ENCODE results near the gene NAALADL2.

Gene NAALADL2

GRCh38 chr3:175118382-175118941, 259.3 kb downstream of the NAALADL2 start:
- TF ChIP-seq EP300 (IDR thresholded peaks at IDR 0.05; ENCODE audit: borderline replicate concordance) (no peak), USF1 (IDR thresholded peaks at IDR 0.05) (no peak), EGR1 (IDR thresholded peaks at IDR 0.05) (no peak), CREB1 (IDR thresholded peaks at IDR 0.05; ENCODE audit: low read depth) (no peak), REST (IDR thresholded peaks at IDR 0.05; ENCODE audit: low read depth) (no peak), TAF1 (IDR thresholded peaks at IDR 0.05; ENCODE audit: low read depth) (no peak)

- TF ChIP-seq CEBPB (IDR thresholded peaks at IDR 0.05) (0 out of 2 replicates have a peak, but pooled peaks have one; percentile 48), FOXM1 (IDR thresholded peaks at IDR 0.05; ENCODE audit: borderline replicate concordance, low read depth) (no peak), USF1 (IDR thresholded peaks at IDR 0.05) (no peak), CREB1 (IDR thresholded peaks at IDR 0.05; ENCODE audit: low read depth) (no peak), NFIC (IDR thresholded peaks at IDR 0.05) (no peak), ZBTB7A (IDR thresholded peaks at IDR 0.05; ENCODE audit: low read depth) (no peak), RAD21 (IDR thresholded peaks at IDR 0.05; ENCODE audit: low read depth) (peak; percentile 60), REST (IDR thresholded peaks at IDR 0.05; ENCODE audit: low read depth) (no peak)
These were observed 262.1 kb downstream of the NAALADL2 start for GRCh38 chr3:175121225-175121624.

GRCh38 chr3:175127075-175127662, 268.0 kb downstream of the NAALADL2 start:
- TF ChIP-seq REST (IDR thresholded peaks at IDR 0.05; ENCODE audit: low read depth) = no peak
- no peak for TF ChIP-seq TCF12 (IDR thresholded peaks at IDR 0.05; ENCODE audit: low read depth)
- TF ChIP-seq USF1 (IDR thresholded peaks at IDR 0.05) = no peak
- TF ChIP-seq FOXM1 (IDR thresholded peaks at IDR 0.05; ENCODE audit: borderline replicate concordance, low read depth) = no peak
- TF ChIP-seq ZBTB7A (IDR thresholded peaks at IDR 0.05; ENCODE audit: low read depth) = no peak
- no peak for TF ChIP-seq TEAD4 (IDR thresholded peaks at IDR 0.05)
- TF ChIP-seq CREB1 (IDR thresholded peaks at IDR 0.05; ENCODE audit: low read depth) = no peak
- TF ChIP-seq NFIC (IDR thresholded peaks at IDR 0.05) = no peak

GRCh38 chr3:175129126-175129525, 270.0 kb downstream of the NAALADL2 start:
- no peak for TF ChIP-seq CEBPB (IDR thresholded peaks at IDR 0.05)
- TF ChIP-seq NFIC (IDR thresholded peaks at IDR 0.05) = no peak
- TF ChIP-seq TCF12 (IDR thresholded peaks at IDR 0.05; ENCODE audit: low read depth) = no peak
- TF ChIP-seq FOXM1 (IDR thresholded peaks at IDR 0.05; ENCODE audit: borderline replicate concordance, low read depth) = no peak
- TF ChIP-seq TAF1 (IDR thresholded peaks at IDR 0.05; ENCODE audit: low read depth) = no peak
- TF ChIP-seq EGR1 (IDR thresholded peaks at IDR 0.05) = no peak
- no peak for TF ChIP-seq TEAD4 (IDR thresholded peaks at IDR 0.05)
- no peak for TF ChIP-seq REST (IDR thresholded peaks at IDR 0.05; ENCODE audit: low read depth)
- no peak for TF ChIP-seq USF1 (IDR thresholded peaks at IDR 0.05)
- TF ChIP-seq CREB1 (IDR thresholded peaks at IDR 0.05; ENCODE audit: low read depth) = no peak
- no peak for TF ChIP-seq YY1 (IDR thresholded peaks at IDR 0.05; ENCODE audit: low read depth)
- TF ChIP-seq MAX (IDR thresholded peaks at IDR 0.05) = no peak
- no peak for TF ChIP-seq ZBTB7A (IDR thresholded peaks at IDR 0.05; ENCODE audit: low read depth)
- no peak for TF ChIP-seq RAD21 (IDR thresholded peaks at IDR 0.05; ENCODE audit: low read depth)
- TF ChIP-seq EP300 (IDR thresholded peaks at IDR 0.05; ENCODE audit: borderline replicate concordance) = no peak
